ENCODE data around the gene TXNDC11. TPM values are rescaled to one million over a fixed set of nuclear protein-coding genes. Genes with fewer than 3 reads are reported as not detected.

Gene TXNDC11
- total and polyA plus RNA-seq, 10 of the 15 experiments (the other 5 are each of a cell fraction or from before 2014, with no cell fraction given), result 1.7 to 86.7 (median 54.4) TPM

DNA sequence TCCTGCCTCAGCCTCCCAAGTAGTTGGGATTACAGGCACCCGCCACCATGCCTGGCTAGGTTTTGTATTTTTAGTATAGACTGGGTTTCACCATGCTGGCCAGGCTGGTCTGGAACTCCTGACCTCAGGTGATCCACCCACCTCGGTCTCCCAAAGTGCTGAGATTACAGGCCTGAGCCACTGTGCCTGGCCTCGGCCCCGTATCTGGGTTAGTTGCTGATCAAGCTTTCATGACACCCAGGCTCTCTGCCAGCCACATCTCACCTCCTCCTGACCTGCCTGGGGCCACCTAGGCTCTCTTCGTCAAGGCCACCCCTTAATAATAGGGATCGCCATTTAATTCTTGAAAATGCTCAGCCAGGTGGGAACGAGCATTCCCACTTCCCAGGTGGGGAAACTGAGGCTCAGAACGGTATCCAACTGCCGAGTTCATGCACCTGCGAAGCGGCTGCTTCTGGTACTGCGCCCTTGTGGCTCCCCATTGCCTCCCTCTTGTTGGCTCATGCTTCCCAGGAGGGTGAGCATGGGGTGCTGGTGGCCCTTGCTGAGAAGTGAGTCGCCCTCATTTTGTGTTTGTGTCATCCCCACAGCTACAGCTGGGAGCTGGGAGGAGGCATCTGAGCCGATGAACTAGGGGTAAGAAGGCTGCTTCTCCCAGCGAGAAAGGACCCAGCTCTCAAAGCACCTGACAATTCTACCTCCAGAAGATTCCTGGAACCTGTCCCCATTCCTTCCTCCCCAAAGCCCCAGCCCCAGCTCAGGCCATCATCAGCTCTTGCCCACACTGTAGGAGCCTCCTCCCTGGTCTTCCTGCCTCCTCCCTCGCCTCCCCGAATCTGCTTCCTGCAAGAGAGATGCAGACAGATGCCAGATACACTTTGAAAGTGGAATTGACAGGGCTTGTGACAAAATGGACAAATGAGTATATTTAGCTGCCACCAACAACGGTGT lies 91.7 kb downstream of the TXNDC11 start (continued):
- TF ChIP-seq, protein P1, sequence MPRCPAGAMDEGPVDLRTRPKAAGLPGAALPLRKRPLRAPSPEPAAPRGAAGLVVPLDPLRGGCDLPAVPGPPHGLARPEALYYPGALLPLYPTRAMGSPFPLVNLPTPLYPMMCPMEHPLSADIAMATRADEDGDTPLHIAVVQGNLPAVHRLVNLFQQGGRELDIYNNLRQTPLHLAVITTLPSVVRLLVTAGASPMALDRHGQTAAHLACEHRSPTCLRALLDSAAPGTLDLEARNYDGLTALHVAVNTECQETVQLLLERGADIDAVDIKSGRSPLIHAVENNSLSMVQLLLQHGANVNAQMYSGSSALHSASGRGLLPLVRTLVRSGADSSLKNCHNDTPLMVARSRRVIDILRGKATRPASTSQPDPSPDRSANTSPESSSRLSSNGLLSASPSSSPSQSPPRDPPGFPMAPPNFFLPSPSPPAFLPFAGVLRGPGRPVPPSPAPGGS (IDR thresholded peaks at IDR 0.05; ENCODE audit: borderline replicate concordance, insufficient read depth, low read depth, low read length, poor library complexity, severe bottlenecking), result no peak
- no peak for TF ChIP-seq RBBP5 (conservative IDR thresholded peaks at IDR 0.05)
- TF ChIP-seq WRNIP1 (IDR thresholded peaks at IDR 0.05; ENCODE audit: borderline replicate concordance, low read depth, low read length), result no peak
- TF ChIP-seq RAD51 (IDR thresholded peaks at IDR 0.05), result no peak
- no peak for TF ChIP-seq STAT3 (IDR thresholded peaks at IDR 0.05; ENCODE audit: low read depth, low read length)
- TF ChIP-seq MTA2 (IDR thresholded peaks at IDR 0.05; ENCODE audit: low read depth), result no peak
- TF ChIP-seq CUX1 (IDR thresholded peaks at IDR 0.05; ENCODE audit: insufficient replicate concordance, low read depth, low read length), result no peak
